Measurements from ENCODE around the gene S100A11.

The S100A11 gene

GRCh38 chr1:151997284-151997570 is 39.6 kb downstream of the S100A11 start:
- Histone ChIP-seq H2BK5ac (ENCODE audit: low read depth, low read length, poor library complexity, severe bottlenecking) (no peak overlapping the region), H3K9me3 (ENCODE audit: control insufficient read depth, low read length) (peaks cover 6% of the 10 kb centered on the region), H2BK15ac (ENCODE audit: low read depth, poor library complexity, severe bottlenecking) (no peak overlapping the region), H2BK120ac (ENCODE audit: low read depth, low read length) (no peak overlapping the region), H3K27me3 (ENCODE audit: control insufficient read depth in 1 of 2, insufficient read depth in 1 of 2, low read length in 2 of 2) (no peaks in the 10 kb centered on the region), H2BK12ac (ENCODE audit: low read length in 2 of 2) (no peak overlapping the region), H3K23ac (ENCODE audit: low read length in 2 of 2) (no peak overlapping the region), H3K18ac (ENCODE audit: low read depth in 1 of 2, low read length in 2 of 2) (no peak overlapping the region), H3K14ac (ENCODE audit: low read length in 2 of 2) (no peak overlapping the region), H3K4ac (ENCODE audit: low read depth in 1 of 2, low read length in 2 of 2) (no peak overlapping the region), H3K4me3 (ENCODE audit: insufficient read depth in 1 of 2, low read depth in 1 of 2, low read length in 2 of 2) (no peak overlapping the region), H4K91ac (ENCODE audit: low read length) (no peak overlapping the region), H2AFZ (ENCODE audit: low read depth, low read length) (no peak overlapping the region), H3K27ac (ENCODE audit: low read length, poor library complexity, severe bottlenecking) (no peak overlapping the region), H3K4me1 (ENCODE audit: control insufficient read depth, insufficient read depth, low read depth, low read length) (peaks cover 17% of the 10 kb centered on the region), H4K8ac (ENCODE audit: low read length) (no peak overlapping the region), H3K9ac (ENCODE audit: low read length) (peak overlapping the region; percentile 72), H3K36me3 (ENCODE audit: control insufficient read depth in 1 of 2, insufficient read depth in 2 of 2, low read depth in 1 of 2, low read length in 2 of 2) (no peaks in the 10 kb centered on the region), H3K79me1 (replicated peaks; ENCODE audit: low read length, poor library complexity, severe bottlenecking) (no peaks in the 10 kb centered on the region), H2AK5ac (ENCODE audit: low read length, severe bottlenecking) (no peak overlapping the region), H3K4me2 (ENCODE audit: low read length, poor library complexity, severe bottlenecking) (no peak overlapping the region)
- no peak for DNase-seq
- WGBS = 100% methylated on average over 1 of the region's 1 CpG

GRCh38 chr1:151995774-151996173 is 41.0 kb downstream of the S100A11 start:
- no peak overlapping the region for H3K4me2 ChIP-seq (ENCODE audit: low read length, poor library complexity, severe bottlenecking)
- no peak overlapping the region for H2BK15ac ChIP-seq (ENCODE audit: low read depth, poor library complexity, severe bottlenecking)
- no peak overlapping the region for H2AFZ ChIP-seq (ENCODE audit: low read depth, low read length)
- H3K18ac ChIP-seq (ENCODE audit: low read depth in 1 of 2, low read length in 2 of 2) = no peak overlapping the region
- no peak overlapping the region for H4K91ac ChIP-seq (ENCODE audit: low read length)
- H3K79me1 ChIP-seq (replicated peaks; ENCODE audit: low read length, poor library complexity, severe bottlenecking) = no peaks in the 10 kb centered on the region
- H3K4me3 ChIP-seq (ENCODE audit: insufficient read depth in 1 of 2, low read depth in 1 of 2, low read length in 2 of 2) = no peak overlapping the region
- H2BK12ac ChIP-seq (ENCODE audit: low read length in 2 of 2) = no peak overlapping the region
- no peak overlapping the region for H3K14ac ChIP-seq (ENCODE audit: low read length in 2 of 2)
- H3K9me3 ChIP-seq (ENCODE audit: control insufficient read depth, low read length) = peaks cover 6% of the 10 kb centered on the region
- H2AK5ac ChIP-seq (ENCODE audit: low read length, severe bottlenecking) = no peak overlapping the region
- H3K27ac ChIP-seq (ENCODE audit: low read length, poor library complexity, severe bottlenecking) = no peak overlapping the region
- H2BK5ac ChIP-seq (ENCODE audit: low read depth, low read length, poor library complexity, severe bottlenecking) = no peak overlapping the region
- H3K27me3 ChIP-seq (ENCODE audit: control insufficient read depth in 1 of 2, insufficient read depth in 1 of 2, low read length in 2 of 2) = no peaks in the 10 kb centered on the region
- H3K4me1 ChIP-seq (ENCODE audit: control insufficient read depth, insufficient read depth, low read depth, low read length) = peaks cover 15% of the 10 kb centered on the region
- no peak overlapping the region for H2BK120ac ChIP-seq (ENCODE audit: low read depth, low read length)
- no peak overlapping the region for H3K23ac ChIP-seq (ENCODE audit: low read length in 2 of 2)
- DNase-seq = peak; percentile 88
- no peak overlapping the region for H3K4ac ChIP-seq (ENCODE audit: low read depth in 1 of 2, low read length in 2 of 2)
- no peak overlapping the region for H4K8ac ChIP-seq (ENCODE audit: low read length)
- peak overlapping the region; percentile 54 for H3K9ac ChIP-seq (ENCODE audit: low read length)
- no peaks in the 10 kb centered on the region for H3K36me3 ChIP-seq (ENCODE audit: control insufficient read depth in 1 of 2, insufficient read depth in 2 of 2, low read depth in 1 of 2, low read length in 2 of 2)
- 50% methylated on average over 1 of the region's 2 CpGs for WGBS

- H2AK5ac ChIP-seq (ENCODE audit: low read length, severe bottlenecking) = no peak overlapping the region
- WGBS = 33% methylated on average over 2 of the region's 6 CpGs
- H4K91ac ChIP-seq (ENCODE audit: low read length) = no peak overlapping the region
- H3K9me3 ChIP-seq (ENCODE audit: control insufficient read depth, low read length) = peaks cover 6% of the 10 kb centered on the region
- H2BK120ac ChIP-seq (ENCODE audit: low read depth, low read length) = no peak overlapping the region
- H3K4me1 ChIP-seq (ENCODE audit: control insufficient read depth, insufficient read depth, low read depth, low read length) = peaks cover 16% of the 10 kb centered on the region
- H3K18ac ChIP-seq (ENCODE audit: low read depth in 1 of 2, low read length in 2 of 2) = no peak overlapping the region
- no peak overlapping the region for H2BK15ac ChIP-seq (ENCODE audit: low read depth, poor library complexity, severe bottlenecking)
- H4K8ac ChIP-seq (ENCODE audit: low read length) = no peak overlapping the region
- no peak overlapping the region for H3K14ac ChIP-seq (ENCODE audit: low read length in 2 of 2)
- H3K9ac ChIP-seq (ENCODE audit: low read length) = peak overlapping the region; percentile 100
- H3K27me3 ChIP-seq (ENCODE audit: control insufficient read depth in 1 of 2, insufficient read depth in 1 of 2, low read length in 2 of 2) = no peaks in the 10 kb centered on the region
- no peaks in the 10 kb centered on the region for H3K79me1 ChIP-seq (replicated peaks; ENCODE audit: low read length, poor library complexity, severe bottlenecking)
- peaks cover 0 to 7% of the 10 kb centered on the region in 2 experiments for H3K36me3 ChIP-seq (ENCODE audit: control insufficient read depth in 1 of 2, insufficient read depth in 2 of 2, low read depth in 1 of 2, low read length in 2 of 2)
- no peak overlapping the region for H3K23ac ChIP-seq (ENCODE audit: low read length in 2 of 2)
- peak overlapping the region in 1 of 2 experiments; percentile 10 for H3K4me3 ChIP-seq (ENCODE audit: insufficient read depth in 1 of 2, low read depth in 1 of 2, low read length in 2 of 2)
- no peak overlapping the region for H3K4me2 ChIP-seq (ENCODE audit: low read length, poor library complexity, severe bottlenecking)
- no peak overlapping the region for H3K4ac ChIP-seq (ENCODE audit: low read depth in 1 of 2, low read length in 2 of 2)
- no peak overlapping the region for H2BK12ac ChIP-seq (ENCODE audit: low read length in 2 of 2)
- H2BK5ac ChIP-seq (ENCODE audit: low read depth, low read length, poor library complexity, severe bottlenecking) = no peak overlapping the region
- peak overlapping the region; percentile 18 for H3K27ac ChIP-seq (ENCODE audit: low read length, poor library complexity, severe bottlenecking)
- DNase-seq = peak; percentile 97
- H2AFZ ChIP-seq (ENCODE audit: low read depth, low read length) = no peak overlapping the region
Observed at GRCh38 chr1:151994956-151995355, 41.8 kb downstream of the S100A11 start.

- peak within 1 kb of the TSS; percentile 51 to 84 for H2BK12ac ChIP-seq (ENCODE audit: low read length in 2 of 2)
- peak within 1 kb of the TSS; percentile 91 for H3K27ac ChIP-seq (ENCODE audit: low read length, poor library complexity, severe bottlenecking)
- H3K9me3 ChIP-seq (ENCODE audit: control insufficient read depth, low read length) = peaks cover 5% of the 10 kb centered on the region
- H3K23ac ChIP-seq (ENCODE audit: low read length in 2 of 2) = peak within 1 kb of the TSS in 1 of 2 experiments; percentile 84
- peak within 1 kb of the TSS; percentile 100 for H3K9ac ChIP-seq (ENCODE audit: low read length)
- no peaks in the 10 kb centered on the region for H3K79me1 ChIP-seq (replicated peaks; ENCODE audit: low read length, poor library complexity, severe bottlenecking)
- peak within 1 kb of the TSS; percentile 52 to 91 for H3K4ac ChIP-seq (ENCODE audit: low read depth in 1 of 2, low read length in 2 of 2)
- H2AK5ac ChIP-seq (ENCODE audit: low read length, severe bottlenecking) = peak within 1 kb of the TSS; percentile 59
- H3K18ac ChIP-seq (ENCODE audit: low read depth in 1 of 2, low read length in 2 of 2) = peak within 1 kb of the TSS; percentile 85 to 91
- H2BK15ac ChIP-seq (ENCODE audit: low read depth, poor library complexity, severe bottlenecking) = peak within 1 kb of the TSS; percentile 94
- peak within 1 kb of the TSS; percentile 21 for H2AFZ ChIP-seq (ENCODE audit: low read depth, low read length)
- no peaks in the 10 kb centered on the region for H3K27me3 ChIP-seq (ENCODE audit: control insufficient read depth in 1 of 2, insufficient read depth in 1 of 2, low read length in 2 of 2)
- H3K4me3 ChIP-seq (ENCODE audit: insufficient read depth in 1 of 2, low read depth in 1 of 2, low read length in 2 of 2) = peak within 1 kb of the TSS; percentile 87 to 97
- peak within 1 kb of the TSS; percentile 89 for H4K8ac ChIP-seq (ENCODE audit: low read length)
- peak; percentile 77 for DNase-seq
- H4K91ac ChIP-seq (ENCODE audit: low read length) = peak within 1 kb of the TSS; percentile 96
- H3K4me1 ChIP-seq (ENCODE audit: control insufficient read depth, insufficient read depth, low read depth, low read length) = peaks cover 20% of the 10 kb centered on the region
- H2BK120ac ChIP-seq (ENCODE audit: low read depth, low read length) = peak within 1 kb of the TSS; percentile 86
- H2BK5ac ChIP-seq (ENCODE audit: low read depth, low read length, poor library complexity, severe bottlenecking) = peak within 1 kb of the TSS; percentile 84
- peak within 1 kb of the TSS in 1 of 2 experiments; percentile 90 for H3K14ac ChIP-seq (ENCODE audit: low read length in 2 of 2)
- WGBS = 2% methylated on average over 45 of the region's 69 CpGs
- peak within 1 kb of the TSS; percentile 92 for H3K4me2 ChIP-seq (ENCODE audit: low read length, poor library complexity, severe bottlenecking)
- peaks cover 0 to 9% of the 10 kb centered on the region in 2 experiments for H3K36me3 ChIP-seq (ENCODE audit: control insufficient read depth in 1 of 2, insufficient read depth in 2 of 2, low read depth in 1 of 2, low read length in 2 of 2)
Observed at GRCh38 chr1:151993734-151994496, 42.9 kb downstream of the S100A11 start, which contains the start of gene S100A10. S100A10 (minus strand) TSS chr1:151993859; CDS start chr1:151986230, 7,629 bp downstream.

Data from mesenchymal stem cell (in vitro differentiated cells and primary cell).